Vagina (tissue), 2 donors: ENCODE data around the gene NFE2L1.

Source experiments
- POLR2A ChIP-seq, 2 donors: fragments of 450-650 bp; IDR thresholded peaks; one replicate each; pipeline ENCODE4 v1.6.1; 2017; ENCODE audit warnings: antibody characterized with exemption in 2 of 2, mild to moderate bottlenecking in 2 of 2, moderate library complexity in 2 of 2
- POLR2AphosphoS5 ChIP-seq, 2 donors: sonication (generic); formaldehyde crosslinking; IDR thresholded peaks; one replicate each; pipeline ENCODE4 v1.9.0; 2017; ENCODE audit warnings: antibody characterized with exemption in 2 of 2, mild to moderate bottlenecking in 2 of 2, low read depth in 1 of 2; ENCODE audit not compliant: insufficient read depth in 1 of 2
- TF ChIP-seq, protein P1 (sequence below), 3 experiments: fragments of 450-650 bp in 2 of 3; fragments of 200-600 bp in 1 of 3; sonication (generic) in 1 of 3; IDR thresholded peaks; one replicate each; pipeline ENCODE4 v1.5.1; 2017 to 2019; ENCODE audit warnings: antibody characterized with exemption in 3 of 3, mild to moderate bottlenecking in 2 of 3, moderate library complexity in 2 of 3

DNA sequence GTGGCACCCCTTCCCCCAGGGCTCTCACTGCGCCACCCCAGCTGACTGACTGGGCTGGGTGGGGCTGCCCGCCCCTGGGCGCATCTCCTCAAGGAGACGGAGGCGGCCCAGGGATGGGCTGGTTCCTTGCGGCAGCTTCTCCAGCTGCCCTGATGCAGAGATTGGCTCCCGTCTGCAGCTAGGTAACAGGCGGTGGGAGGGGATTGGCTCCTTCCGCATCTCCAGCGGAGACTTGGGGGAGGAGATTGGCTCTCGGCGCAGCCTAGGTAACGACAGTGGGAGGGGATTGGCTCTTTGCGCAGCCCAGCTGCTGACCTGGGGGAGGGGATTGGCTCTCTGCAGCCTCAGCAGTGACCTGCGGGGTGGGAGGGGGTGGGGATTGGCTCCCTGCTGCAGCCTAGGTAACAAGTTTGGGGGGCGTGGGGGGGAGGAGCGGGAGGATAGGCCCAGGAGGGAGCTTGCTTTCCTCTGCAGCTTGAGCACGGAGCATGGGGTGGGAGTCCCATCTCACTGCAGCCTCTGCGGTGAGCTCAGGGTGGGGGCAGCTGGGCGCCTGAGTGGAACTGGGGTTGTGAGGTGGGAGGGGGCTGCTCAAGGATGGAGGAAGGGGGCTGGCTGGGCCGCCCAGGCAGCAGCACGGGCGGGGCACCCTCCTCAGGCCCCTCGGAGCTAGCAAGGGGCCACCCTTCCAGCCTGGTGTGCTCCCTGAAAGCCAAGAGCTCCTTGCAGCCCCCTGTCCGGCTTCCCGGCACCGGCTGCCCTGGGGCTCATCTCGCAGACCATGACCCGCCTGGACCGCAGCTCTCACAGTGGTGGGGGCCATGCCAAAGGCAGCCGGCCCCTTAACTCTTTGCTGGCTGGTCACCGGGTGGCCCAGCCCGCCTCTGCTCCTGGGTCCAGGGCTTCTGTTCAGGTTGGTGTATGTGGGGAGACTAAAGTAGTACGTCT, 6.4 kb downstream of the NFE2L1 start:
- TF ChIP-seq, protein P1, sequence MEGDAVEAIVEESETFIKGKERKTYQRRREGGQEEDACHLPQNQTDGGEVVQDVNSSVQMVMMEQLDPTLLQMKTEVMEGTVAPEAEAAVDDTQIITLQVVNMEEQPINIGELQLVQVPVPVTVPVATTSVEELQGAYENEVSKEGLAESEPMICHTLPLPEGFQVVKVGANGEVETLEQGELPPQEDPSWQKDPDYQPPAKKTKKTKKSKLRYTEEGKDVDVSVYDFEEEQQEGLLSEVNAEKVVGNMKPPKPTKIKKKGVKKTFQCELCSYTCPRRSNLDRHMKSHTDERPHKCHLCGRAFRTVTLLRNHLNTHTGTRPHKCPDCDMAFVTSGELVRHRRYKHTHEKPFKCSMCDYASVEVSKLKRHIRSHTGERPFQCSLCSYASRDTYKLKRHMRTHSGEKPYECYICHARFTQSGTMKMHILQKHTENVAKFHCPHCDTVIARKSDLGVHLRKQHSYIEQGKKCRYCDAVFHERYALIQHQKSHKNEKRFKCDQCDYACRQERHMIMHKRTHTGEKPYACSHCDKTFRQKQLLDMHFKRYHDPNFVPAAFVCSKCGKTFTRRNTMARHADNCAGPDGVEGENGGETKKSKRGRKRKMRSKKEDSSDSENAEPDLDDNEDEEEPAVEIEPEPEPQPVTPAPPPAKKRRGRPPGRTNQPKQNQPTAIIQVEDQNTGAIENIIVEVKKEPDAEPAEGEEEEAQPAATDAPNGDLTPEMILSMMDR (IDR thresholded peaks at IDR 0.05), result no peak
- no peak for TF ChIP-seq POLR2A (IDR thresholded peaks at IDR 0.05)
- TF ChIP-seq POLR2AphosphoS5 (IDR thresholded peaks at IDR 0.05; ENCODE audit: insufficient read depth in 1 of 2, low read depth in 1 of 2), result peak; percentile 25 to 70
